Activated T-cell treated with anti-CD3 and anti-CD28 coated beads for 4 hours (primary cell): ENCODE results near the gene KLHL20.
"Not testable (repeated sequence)": the region's sequence is repeated elsewhere in the genome, so short reads cannot be mapped to it uniquely, and the experiment has no call there.

ENCODE experiments used
- DNase-seq: peaks from one replicate; pipeline ENCODE4 v3.0.0-alpha.2; 2020

KLHL20 gene, protein sequence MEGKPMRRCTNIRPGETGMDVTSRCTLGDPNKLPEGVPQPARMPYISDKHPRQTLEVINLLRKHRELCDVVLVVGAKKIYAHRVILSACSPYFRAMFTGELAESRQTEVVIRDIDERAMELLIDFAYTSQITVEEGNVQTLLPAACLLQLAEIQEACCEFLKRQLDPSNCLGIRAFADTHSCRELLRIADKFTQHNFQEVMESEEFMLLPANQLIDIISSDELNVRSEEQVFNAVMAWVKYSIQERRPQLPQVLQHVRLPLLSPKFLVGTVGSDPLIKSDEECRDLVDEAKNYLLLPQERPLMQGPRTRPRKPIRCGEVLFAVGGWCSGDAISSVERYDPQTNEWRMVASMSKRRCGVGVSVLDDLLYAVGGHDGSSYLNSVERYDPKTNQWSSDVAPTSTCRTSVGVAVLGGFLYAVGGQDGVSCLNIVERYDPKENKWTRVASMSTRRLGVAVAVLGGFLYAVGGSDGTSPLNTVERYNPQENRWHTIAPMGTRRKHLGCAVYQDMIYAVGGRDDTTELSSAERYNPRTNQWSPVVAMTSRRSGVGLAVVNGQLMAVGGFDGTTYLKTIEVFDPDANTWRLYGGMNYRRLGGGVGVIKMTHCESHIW

DNA sequence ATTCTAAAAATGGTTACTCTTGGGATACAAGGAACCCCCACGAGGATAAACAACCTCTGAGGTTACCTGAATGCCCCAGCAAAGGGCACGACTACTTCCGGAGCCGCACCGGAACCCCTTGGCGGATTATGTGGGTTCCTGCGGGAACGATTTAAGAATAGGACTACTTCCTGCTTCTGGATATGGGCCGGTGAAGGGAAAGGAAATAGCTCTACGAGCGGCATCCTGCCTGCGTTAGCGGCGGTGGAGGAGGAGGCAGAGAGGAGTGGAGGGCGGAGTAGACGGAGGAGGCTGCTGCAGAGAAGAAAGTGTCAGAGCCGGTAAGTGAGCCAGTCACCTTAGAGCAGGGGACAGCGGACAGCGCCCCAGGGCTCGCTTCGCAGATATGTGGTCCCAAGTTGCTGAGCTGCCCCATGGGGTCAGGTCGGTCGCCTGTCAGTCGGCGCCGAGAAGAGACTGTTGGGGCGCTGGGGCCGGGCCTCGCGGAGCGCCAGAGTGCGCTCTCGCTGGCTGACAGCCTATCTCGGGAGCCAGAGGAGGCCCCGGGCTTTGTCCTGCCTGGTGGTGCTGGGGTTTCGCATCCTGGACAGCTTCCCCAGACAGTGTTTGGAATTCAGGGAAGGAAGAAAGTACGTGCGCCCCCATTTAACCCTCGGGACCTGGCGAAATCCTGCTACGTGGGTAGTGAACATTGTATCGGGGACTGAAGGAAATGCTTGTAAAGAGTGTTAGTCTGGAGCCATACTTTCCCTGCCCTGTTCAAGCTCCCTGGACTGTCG, at the start of gene KLHL20:
Gene KLHL20 (plus strand): TSS at position 223 of the 779 bp plus-strand sequence. CDS start 1,063 bp downstream, outside the sequence.
- peak; percentile 79 for DNase-seq

DNA sequence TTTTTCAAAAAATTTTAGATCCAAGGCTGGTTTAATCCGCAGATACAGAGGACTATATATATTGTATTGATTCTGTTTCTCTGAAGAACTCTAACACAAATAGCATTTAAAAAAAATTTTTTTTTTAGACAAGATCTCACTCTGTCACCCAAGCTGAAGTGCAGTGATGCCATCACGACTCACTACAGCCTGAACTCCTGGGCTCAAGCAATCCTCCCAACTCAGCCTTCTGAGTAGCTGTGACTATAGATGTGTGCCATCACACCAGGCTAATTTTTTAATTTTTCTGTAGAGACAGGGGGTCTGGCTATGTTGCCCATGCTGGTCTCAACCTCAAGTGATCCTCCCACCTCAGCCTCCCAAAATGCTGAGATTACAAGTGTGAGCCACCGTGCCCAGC, 48.1 kb upstream of the KLHL20 start:
- no peak for DNase-seq

DNA sequence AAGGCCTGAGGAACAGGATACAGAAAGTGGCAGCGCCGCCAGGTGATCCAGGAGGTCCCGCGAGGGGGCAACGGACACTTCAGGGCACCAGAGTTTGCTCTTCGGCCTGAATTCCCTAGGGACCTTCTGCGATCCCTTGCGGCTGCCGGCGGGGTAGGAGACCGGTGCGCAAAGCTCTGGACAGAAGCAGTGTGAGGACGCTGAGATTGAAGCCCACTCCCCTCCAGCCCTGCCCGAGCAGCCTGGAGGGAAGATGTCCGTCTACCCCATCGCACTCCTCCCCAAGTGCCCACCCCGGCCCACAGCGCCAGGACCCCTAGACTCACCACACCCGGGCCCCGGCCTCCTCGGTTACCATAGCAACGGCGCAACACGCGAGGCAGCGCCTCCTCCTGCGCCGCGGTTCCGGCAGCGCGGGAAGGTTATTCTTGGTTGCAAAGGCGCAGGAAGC, 45.3 kb upstream of the KLHL20 start, which contains the start of gene ANKRD45:
Gene ANKRD45 (minus strand): TSS at position 361 of the 451 bp plus-strand sequence. CDS start 10,433 bp downstream, outside the sequence.
- DNase-seq, result no peak

DNA sequence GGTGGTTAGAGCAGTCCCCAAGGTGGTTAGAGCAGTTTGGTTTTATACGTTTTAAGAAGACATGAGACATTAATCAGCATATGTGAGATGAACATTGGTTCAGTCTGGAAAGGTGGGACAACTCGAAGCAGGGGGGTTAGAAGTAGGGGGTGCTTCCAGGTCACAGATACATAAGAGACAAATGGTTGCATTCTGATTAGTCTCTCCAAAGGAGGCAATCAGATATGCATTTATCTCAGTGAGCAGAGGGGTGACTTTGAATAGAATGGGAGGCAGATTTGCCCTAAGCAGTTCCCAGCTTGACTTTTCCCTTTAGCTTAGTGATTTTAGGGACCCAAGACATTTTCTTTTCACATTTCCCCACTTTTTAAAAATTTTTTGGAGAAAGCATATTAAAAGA, 40.3 kb upstream of the KLHL20 start:
- DNase-seq, result not testable (repeated sequence)

DNA sequence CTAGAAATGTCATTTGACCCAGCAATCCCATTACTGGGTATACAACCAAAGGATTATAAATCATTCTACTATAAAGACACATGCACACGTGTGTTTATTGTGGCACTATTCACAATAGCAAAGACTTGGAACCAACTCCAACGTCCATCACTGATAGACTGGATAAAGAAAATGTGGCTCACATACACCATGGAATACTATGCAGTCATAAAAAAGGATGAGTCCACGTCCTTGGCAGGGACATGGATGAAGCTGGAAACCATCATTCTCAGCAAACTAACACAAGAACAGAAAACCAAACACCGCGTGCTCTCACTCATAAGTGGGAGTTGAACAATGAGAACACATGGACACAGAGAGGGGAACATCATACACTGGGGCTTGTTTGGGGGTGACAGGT, 34.6 kb upstream of the KLHL20 start:
- not testable (repeated sequence) for DNase-seq

DNA sequence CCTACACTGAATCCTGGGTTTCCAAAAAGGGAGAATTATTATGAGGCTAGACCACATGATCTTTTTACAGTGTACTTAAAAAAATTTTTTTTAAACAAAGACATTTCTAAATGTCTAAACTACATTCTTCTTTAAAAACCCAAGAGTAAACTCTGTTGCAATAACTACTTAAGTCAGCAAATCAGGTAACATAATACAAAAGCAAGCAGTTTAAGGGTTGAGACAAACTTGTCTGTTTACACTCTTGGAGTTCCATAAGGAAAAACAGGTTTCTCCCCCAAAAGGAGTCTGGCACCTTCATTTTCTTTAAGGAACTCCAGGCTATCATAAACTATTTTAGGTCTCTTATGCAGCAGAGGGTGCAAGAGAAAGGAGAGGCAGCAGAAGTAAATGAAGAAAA, 32.6 kb upstream of the KLHL20 start:
- DNase-seq, result no peak

DNA sequence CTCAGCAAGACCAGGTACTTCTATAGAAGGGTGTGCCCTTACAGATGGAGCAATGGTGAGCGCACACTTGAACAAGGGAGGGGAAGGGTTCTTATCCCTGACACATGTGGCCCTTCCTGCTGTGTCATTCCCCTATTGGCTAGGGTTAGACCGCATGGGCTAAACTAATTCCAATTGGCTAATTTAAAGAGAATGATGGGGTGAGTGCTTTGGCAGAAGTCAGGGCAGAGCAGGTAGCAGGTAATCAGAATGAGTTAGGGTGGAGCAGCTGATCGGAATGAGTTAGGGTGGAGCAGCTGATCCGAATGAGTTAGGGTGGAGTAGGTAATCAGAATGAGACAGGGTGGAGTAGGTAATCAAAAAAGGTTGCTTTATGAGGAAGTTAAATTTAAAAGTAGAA, 30.9 kb upstream of the KLHL20 start:
- DNase-seq, result not testable (repeated sequence)

DNA sequence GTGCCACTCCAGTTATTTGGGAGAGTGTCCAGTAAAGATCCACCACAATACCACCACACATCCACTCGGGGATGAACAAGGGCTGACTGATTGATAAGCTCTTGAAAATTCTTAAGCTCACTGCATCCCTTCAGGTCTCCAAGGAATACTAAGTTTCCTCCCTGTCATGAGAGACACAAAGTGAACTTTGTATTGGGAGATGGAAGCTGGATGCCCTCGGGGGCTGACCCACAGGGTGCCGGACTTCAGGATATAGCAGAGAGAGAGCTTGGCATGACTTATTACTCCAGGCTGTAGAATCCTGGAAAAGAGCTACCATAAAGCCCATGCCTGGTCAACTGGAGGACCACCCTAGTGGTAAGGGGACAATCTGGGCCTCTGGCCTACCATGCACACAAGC, 29.7 kb upstream of the KLHL20 start:
- DNase-seq, result not testable (repeated sequence)

DNA sequence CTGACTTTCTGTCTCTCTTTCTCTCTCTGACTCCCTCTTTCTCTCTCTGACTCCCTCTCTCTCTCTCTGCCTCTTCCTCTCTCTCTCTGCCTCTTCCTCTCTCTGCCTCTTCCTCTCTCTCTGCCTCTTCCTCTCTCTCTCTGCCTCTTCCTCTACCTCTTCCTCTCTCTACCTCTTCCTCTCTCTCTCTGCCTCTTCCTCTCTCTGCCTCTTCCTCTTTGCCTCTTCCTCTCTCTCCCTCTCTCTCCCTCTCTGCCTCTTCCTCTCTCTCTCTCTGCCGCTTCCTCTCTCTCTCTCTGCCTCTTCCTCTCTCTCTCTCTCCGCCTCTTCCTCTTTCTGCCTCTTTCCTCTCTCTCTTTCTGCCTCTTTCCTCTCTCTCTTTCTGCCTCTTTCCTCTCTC, 26.5 kb upstream of the KLHL20 start:
- DNase-seq, result no peak

DNA sequence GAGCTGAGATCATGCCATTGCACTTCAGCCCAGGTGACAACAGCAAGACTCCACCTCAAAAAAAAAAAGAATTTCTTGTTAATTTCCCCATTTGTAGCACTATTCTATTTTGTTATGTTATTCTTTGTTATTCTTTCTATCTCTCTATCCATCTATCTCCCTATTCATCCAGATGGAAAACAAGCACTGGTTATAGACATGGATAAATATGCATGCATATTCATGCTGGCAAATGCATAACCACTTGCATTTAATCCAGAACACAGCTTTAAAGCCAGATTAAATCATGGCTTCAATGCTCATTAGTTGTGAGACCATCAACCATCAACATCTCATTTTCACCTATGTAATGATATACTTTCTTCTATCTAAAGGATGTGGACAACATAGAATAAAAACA, 21.5 kb upstream of the KLHL20 start:
- no peak for DNase-seq

DNA sequence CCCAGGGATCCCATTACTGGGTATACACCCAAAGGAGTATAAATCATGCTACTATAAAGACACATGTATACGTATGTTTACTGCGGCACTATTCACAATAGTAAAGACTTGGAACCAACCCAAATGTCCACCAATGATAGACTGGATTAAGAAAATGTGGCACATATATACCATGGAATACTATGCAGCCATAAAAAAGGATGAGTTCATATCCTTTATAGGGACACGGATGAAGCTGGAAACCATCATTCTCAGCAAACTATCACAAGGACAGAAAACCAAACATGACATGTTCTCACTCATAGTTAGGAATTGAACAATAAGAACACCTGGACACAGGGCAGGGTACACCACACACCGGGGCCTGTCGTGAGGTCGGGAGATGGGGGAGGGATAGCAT, 13.5 kb upstream of the KLHL20 start:
- not testable (repeated sequence) for DNase-seq

DNA sequence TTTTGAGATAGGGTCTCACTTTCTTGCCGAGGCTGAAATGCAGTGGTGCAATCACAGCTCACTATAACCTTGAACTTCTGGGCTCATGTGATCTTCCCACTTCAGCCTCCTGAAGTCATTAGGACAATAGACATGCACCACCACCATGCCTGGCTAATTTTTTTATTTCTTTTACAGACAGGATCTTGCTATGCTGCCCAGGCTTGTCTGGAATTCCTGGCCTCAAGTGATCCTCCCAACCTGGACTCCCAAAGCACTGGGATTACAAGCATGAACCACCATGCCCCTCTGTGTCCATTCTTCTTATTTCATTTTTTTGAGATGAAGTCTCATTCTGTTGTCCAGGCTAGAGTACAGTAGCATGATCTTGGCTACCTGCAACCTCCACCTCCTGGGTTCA, 12.0 kb upstream of the KLHL20 start:
- no peak for DNase-seq

DNA sequence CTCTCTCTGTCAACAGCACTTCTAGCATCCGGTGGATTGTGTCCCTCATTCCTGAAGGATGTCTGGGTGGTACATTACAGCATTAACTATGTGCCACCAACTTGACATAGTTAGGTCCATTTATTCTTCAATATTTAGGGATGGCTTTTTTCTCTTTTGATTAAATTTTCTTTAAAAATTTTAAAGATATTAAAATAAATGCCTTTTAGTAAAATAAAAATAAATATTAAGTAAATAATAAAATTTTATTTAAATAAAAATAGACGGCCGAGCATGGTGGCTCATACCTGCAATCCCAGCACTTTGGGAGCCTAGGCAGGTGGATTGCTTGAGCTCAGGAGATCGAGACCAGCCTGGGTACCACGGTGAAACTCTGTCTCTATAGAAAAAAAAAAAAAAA, 9.7 kb upstream of the KLHL20 start:
- DNase-seq, result no peak

DNA sequence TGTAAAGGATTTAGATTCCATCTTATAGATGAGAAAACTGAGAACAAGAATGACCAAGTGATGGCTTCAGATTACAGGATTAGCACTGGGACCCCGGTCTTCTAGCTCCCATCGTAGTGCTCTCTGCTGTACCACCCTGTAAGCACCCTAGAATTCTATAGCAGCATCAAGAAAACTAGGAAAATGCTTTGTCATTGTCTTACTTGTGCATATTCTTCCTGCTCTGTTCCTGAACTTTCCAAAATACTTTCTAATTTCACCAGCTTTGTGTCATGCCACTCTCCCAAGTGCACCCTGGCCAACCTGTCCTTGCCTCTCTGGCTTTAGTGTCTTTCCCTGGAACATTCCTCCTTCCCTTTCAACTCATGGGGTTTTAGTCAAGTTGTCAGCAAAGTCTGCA, 6.0 kb upstream of the KLHL20 start:
- DNase-seq, result no peak

DNA sequence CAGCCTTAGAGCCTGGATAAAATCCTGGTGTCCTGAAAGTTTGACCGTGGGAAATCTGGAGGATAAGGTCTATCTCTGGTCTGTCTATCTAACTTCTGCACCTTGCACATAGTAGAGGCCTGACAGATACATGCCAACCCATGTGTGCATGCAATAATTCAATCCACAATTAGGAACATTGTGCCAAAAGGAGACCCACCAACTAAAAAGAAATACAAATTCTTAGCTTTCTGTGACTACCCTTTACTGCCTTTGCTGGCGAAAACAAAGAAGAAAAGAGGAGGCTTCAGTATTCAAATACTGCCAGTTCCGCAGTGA, 381 bp upstream of the KLHL20 start:
- DNase-seq, result no peak

DNA sequence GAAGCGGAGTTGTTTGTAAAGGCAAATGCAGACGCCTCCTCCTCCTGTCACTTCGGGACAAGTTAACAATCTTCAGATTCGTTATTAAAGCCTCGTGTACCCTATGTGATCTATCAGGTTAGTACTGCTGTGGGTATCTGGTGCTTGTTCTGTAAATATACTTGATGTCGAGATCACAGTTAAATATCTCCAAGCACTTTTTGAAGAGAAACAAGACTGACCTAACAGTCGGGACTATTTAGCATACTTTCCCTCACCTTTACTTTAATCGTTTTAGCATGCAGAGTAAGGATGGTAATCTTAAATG, 710 bp downstream of the KLHL20 start:
- no peak for DNase-seq

DNA sequence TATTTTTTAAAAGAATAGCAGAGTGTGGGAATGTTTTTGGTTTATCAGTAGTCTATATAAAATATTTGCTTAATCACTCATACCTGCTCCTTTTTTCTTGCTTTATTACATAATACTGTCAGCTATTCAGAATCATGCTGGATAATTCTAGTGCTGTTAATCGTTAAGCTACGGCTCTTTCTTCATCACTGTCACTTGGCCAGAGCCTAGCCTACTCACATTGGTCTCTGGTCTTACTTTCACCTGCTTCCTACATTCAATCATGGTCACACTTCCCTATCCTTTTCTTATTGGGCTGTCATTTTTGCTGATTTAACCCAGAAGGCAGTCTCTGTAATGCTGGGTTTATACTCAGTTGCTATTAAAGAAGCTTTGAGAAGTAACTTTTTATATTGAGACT, 2.5 kb downstream of the KLHL20 start:
- DNase-seq, result no peak

DNA sequence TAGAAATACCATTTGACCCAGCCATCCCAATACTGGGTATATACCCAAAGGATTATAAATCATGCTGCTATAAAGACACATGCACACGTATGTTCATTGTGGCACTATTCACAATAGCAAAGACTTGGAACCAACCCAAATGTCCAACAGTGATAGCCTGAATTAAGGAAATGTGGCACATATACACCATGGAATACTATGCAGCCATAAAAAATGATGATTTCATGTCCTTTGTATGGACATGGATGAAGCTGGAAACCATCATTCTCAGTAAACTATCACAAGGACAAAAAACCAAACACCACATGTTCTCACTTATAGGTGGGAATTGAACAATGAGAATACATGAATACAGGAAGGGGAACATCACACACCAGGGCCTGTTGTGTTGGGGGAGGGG, 16.6 kb downstream of the KLHL20 start:
- not testable (repeated sequence) for DNase-seq

DNA sequence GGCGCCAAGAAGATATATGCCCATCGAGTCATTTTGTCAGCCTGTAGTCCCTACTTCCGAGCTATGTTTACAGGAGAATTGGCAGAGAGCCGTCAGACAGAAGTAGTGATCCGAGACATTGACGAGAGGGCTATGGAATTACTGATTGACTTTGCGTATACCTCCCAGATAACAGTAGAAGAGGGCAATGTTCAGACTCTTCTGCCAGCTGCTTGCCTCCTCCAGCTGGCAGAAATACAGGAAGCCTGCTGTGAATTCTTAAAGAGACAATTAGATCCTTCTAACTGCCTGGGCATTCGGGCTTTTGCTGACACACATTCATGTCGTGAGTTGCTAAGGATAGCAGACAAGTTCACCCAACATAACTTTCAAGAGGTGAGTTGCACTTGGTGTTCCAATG, 19.1 kb downstream of the KLHL20 start:
- no peak for DNase-seq

DNA sequence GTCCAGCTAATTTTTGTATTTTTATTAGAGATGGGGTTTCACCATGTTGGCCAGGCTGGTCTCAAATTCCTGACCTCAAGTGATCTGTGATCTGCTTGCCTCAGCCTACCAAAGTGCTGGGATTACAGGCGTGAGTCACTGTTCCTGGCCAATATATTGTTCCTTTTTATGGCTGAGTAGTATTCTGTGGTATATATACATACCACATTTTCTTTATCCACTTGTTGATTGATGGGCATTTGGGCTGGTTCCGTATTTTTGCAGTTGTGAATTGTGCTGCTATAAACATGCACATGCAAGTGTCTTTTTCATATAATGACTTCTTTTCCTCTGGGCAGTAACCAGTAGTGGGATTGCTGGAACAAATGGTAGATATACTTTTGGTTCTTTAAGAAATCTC, 21.3 kb downstream of the KLHL20 start:
- not testable (repeated sequence) for DNase-seq

DNA sequence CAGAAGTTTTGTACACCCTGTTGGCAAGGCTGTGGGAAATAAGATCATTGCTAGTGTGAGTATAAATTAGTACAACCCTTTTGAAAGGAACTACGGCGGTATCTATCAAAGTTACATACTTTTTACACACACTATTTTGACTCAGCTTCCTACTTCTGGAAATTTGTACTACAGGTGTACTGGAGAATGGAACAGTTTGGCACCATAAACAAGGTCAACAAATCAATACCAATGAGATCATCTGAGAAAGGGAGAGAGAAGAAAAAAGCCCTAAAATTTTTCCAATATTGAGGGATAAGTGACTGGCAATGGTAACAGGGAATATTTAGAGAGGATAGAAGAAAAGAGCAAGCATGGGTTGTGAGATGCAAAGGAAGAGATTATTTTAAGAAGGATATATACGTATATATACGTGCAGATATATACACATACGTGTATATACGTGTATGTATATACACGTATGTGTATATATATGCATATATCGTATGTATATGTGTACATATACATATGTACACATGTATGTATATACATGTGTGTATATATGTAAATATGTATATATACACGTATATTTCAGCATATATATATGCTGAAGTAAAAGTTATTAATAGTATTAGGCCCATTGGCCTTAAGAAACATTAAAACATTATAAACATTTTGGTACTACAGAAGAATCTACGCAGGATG, 27.6 kb downstream of the KLHL20 start:
- DNase-seq, result no peak

DNA sequence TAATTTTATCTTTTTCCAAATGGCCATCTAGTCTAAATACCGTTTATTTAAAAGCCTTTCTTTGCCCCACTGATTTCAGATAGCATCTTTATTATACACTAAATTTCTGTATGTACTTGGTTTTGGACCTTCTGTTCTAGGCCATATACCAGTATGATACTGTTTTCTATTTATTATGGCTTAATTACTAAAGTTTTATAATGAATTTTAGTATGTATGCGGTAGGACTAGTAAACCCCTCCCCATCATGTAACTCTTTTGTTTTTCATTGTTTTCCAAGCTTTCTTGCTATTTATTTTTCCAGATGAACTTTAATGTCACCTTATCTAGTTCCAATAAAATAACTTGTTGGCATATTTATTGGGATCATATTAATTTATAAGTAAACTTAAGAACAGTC, 29.9 kb downstream of the KLHL20 start:
- no peak for DNase-seq

DNA sequence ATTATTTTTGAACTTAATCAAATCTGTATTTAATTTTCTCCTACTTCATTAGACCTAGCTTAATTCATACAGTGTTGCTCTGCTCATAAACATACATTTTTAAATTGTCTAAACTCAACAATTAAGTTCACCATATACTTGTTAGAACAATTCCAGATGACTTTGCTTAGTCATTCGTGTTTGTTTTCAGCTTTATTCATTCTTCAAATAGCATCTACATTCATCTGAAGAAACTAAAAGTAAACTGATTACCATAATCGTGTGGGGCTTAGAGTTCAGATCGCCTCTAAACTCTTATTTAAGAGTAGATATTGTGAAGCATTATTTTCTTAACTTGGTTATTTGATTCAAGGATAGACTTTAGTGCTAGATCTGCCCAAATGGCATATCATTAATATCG, 34.4 kb downstream of the KLHL20 start:
- no peak for DNase-seq
